HG02970 (cell line): ENCODE results near the gene NEURL2.
"Not testable (repeated sequence)": the region's sequence is repeated elsewhere in the genome, so short reads cannot be mapped to it uniquely, and the experiment has no call there.

Source experiments
- ATAC-seq: cut with Tn5 transposase; IDR thresholded peaks from one replicate; pipeline ENCODE4 v1.9.1; 2021; ENCODE audit warnings: mild to moderate bottlenecking, moderate library complexity, moderate number of reproducible peaks; ENCODE audit not compliant: unreplicated experiment, low FRiP score

Gene NEURL2

DNA sequence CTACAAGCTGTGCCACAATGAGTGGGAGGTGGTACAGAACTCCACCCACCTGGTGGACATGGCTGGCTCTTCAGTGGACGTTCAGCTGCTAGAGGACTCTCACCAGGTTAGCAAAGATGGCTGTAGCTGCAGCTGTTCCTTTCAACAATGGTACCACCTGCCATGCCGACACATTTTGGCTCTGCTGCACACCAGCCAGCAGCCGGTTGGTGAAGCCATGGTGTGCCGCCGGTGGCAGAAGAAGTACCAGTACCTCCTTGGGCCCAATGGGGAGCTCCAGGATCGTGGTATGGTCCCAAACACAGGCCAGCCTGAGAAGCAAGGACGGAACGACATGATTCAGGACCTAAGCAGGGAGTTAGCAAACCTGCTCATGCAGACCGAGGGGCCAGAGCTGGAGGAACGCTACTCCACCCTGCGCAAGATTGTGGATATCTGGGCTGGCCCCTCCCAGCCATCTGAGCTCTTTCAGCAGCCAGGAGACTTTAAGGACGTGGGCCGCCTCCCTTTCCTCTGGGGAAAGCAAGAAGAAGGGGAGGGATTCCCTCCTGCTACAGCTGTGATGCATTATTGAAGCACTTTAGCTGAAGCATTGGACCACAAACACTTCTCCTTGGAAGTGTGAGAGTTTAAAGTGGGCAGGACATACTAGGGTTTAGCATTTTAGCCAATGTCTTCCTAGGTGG lies 12.8 kb downstream of the NEURL2 start:
- ATAC-seq: no peak

DNA sequence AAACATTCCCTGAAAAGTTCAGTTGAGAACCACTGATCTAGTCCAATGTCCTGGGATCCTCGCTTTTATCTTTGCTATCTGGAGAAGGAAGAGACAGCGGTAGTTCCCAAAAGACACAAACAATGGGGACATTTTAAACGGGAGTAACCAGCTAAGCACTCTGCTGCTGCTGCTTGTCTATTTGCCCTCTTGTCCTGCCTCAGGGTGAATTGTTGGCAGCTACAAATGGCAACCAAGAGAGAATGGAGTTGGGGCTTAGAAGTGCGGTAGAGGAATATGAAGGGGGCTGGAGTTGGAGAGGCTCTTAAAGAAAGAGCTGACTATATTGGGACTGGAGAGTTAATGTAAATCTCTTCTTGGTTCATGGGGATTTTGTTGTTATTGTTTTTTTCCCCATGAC lies 16.4 kb downstream of the NEURL2 start:
- ATAC-seq: no peak

DNA sequence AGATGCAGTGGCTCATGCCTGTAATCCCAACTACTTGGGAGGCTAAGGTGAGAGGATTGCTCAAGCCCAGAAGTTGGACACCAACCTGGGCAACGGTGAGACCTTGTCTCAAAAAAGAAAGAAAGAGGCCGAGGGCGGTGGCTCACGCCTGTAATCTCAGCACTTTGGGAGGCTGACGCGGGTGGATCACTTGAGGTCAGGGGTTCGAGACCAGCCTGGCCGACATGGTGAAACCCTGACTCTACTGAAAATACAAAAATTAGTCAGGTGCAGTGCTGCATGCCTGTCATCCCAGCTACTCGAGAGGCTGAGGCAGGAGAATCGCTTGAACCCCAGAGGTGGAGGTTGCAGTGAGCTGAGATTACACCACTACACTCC lies 16.9 kb downstream of the NEURL2 start:
- ATAC-seq: not testable (repeated sequence)

DNA sequence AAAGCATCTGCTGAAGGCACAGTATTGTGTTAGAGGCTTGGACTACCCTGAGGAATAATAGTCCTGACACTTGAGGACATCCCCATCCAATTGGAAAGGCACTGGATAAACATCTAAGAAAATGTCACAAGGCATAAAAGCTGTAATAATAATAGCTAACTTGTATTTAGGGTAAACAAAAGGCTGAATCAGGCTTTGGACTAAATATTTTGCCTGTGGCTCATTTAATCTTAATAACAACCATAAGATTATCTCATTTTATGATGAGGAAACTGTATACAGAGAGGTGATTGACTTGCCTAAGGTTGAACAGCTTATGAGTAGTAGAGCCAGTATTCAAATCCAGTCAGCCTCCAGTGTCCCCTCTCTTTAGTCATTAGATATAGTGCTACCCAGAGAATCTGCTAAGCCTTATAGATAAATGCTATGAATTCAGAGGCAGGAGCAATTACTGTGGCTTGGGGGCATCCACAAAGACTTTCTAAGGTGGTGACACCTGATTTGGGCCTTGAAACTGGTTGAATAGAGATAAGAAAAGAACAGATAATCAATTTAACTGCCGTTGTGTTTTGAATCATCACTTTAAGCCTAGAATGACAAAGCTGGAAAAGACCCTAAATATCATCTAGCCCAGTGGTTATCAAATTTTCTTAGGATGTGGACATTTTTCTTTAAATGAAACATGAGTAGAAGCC lies 17.5 kb downstream of the NEURL2 start:
- no peak for ATAC-seq

DNA sequence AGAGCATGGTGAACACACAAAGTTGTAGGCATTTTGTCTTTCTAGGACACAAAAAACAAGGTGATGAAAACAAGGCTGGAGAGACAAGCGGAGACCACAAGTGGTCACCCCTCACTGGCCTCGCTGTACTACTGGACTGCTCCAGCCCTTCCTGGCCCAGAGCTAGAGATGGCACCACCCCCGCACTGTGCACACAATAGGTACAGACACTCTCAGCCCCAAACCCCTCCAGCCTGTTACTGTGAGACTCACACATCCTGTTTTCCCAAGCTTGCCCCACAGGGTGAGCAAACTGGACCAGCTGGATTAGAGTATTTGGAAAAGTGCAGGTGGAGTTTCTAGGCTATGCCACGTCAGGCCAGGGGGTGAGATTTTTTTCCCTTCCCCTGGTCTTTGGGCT lies 18.4 kb downstream of the NEURL2 start:
- no peak for ATAC-seq

DNA sequence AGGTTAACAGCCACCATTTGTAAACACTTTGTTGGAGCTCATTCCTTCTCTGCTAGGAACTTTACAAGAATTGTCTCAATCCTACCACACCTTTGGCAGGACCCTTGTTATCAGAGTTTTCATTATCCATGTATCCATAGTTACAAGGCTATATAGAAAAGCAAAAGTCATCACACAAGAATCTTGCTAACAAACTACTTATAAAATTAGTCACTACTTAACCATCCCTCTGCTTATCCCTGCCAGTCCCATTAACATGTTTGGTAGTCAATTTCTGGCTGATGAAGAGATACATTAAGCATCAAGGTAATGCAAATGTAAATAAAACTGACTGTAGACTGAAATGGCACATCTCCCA lies 23.2 kb downstream of the NEURL2 start:
- no peak for ATAC-seq

DNA sequence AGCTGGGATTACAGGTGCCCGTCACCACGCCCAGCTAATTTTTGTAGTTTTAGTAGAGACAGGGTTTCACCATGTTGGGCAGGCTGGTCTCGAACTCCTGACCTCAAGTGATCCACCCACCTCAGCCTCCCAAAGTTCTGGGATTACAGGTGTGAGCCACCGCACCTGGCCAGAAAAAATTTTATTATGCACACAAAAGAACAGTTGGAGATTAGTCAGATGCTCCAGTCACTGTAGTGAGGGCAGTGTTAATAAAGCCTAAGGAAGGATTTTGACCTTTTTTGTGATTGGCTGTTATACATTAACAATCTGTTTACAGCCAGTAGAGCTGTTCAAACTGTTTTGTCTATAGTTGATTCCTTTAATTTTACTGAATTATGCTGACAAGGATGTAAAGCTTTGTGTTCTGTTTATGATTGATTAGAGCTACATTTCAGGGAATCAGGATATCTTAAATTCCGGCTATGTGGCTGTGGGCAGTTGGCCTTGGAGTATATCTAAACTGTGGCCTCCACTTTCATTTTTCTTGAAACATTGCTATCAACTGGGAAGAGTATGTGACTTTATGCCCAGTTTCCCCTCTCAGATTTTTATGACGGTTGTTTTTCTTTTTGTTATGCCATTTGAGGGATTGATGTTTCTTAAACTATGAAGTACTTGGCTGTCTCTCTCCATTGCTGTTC lies 23.7 kb downstream of the NEURL2 start:
- ATAC-seq: no peak

DNA sequence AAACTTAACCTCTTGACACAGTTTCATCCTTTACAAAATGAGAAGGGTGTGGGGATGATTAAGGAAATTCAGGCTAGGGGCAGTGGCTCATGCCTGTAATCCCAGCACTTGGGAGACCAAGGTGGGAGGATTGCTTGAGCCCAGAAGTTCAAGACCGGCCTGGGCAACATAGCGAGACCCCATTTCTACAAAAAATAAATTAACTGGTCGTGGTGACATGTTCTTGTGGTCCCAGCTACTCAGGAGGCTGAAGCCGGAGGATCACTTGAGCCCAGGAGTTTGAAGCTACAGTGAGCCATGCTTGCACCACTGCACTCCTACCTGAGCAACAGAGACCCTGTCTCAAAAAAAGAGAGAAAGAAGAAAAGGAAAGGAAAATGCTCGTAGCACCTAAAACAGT lies 24.6 kb downstream of the NEURL2 start:
- ATAC-seq: no peak

DNA sequence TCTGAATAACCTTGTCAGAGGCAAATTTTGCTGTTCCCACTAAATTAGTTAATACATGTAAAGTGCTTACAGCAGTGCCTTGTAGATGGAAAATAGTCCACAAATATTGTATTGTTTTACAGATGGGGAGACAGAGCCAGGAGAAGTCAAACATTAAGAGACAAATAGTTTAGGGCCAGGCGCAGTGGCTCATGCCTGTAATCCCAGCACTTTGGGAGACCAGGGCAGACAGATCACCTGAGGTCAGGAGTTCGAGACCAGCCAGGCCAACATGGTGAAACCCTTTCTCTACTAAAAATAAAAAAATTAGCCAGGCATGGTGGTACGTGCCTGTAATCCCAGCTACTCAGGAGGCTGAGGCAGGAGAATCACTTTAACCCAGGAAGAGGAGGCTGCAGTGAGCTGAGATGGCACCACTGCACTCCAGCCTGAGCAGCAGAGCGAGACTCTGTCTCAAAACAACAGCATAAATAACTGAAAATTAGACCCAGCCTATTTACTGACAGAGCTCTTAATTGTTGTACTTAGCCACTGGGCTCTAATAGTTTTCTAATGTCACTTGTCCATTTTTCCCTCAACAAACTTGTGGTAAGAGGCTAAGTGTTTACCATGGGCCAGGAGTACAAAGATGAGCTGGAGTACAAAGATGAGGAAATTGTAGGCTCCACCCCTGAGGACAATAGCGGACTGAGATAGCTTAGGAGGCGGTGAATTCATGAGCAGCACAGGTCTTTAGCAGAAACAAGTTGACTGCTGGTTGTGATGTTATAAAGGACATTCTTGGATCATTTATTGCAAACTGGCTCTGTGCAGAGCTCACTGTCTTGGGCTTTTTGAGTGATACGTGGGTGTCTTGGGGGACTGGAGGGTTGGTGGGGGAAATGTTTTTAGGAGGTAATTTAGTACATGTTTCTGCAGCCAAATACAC lies 27.2 kb downstream of the NEURL2 start:
- no peak for ATAC-seq

DNA sequence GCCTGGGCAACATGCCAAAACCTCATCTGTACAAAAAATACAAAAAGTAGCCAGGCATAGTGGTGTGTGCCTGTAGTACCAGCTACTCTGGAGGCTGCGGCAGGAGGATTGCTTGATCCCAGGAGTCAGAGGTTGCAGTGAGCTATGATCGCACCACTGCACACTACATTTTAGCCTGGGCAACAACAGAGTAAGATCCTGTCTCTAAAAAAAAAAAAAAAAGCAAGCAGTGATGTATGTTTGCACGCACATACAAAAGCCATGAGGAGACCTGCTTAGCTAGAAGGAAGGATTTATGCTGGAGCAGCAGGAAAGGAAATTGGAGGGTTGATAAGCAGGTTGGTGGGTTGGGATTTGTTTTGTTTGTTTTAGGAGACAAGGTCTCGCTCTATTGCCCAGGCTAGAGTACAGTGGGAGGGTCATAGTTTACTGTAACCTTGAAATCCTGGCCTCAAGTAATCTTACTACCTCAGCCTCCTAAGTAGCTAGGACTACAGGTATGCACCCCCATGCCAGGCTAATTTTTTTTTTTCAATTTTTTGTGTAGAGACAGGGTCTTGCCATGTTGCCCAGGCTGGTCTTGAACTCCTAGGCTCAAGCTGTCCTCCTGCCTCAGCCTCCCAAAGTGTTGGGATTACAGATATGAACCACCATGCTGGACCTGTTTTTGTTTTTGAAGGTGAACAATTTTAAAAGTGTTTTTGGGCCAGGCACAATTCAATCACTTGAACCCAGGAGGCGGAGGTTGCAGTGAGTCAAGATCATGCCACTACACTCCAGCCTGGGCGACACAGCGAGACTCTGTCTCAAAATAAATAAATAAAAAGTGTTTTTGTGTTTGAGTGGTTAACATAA lies 29.6 kb downstream of the NEURL2 start:
- no peak for ATAC-seq

DNA sequence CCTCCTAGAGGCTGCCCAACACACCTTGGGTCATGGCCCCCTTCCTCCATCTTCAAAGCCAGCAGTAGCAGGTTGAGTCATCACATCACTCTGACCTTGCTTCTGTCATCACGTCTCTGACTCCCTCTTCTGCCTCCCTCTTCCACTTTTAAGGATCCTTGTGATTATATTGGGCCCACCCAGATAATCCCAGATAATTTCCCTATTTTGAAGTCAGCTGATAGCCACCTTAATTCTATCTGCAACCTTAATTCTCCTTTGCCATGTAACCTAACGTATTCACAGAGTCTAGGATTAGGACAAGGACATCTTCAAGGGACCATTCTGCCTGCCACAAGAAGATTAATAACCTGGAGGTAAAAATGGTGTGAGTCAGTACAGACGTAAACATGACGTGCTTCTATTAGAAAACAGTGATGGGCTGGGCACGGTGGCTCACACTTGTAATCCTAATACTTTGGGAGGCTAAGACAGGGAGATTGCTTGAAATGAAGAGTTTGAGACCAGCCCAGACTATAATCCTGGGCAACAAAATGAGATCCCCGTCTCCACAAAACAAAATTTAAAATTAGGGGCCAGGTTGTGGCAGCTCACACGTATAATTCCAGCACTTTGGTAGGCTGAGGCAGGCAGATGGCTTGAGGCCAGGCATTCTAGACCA lies 30.3 kb downstream of the NEURL2 start:
- ATAC-seq: no peak

DNA sequence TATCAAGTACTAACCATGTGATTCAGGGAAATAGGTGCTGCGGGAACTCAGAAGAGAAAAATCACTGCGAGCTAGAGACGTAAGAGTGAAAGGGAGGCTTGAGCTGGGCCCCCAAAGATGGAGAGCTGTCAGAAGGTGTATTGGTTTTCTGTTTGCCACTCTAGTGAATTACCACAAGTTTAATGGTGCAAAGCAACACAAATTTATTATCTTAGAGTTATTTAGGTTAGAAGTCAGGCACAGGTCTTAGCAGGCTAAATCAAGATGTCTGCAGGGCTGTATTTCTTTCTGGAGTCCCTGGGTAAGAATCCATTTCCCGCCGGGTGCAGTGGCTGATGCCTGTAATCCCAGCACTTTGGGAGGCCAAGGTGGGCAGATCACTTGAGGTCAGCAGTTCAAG lies 31.1 kb downstream of the NEURL2 start:
- no peak for ATAC-seq

DNA sequence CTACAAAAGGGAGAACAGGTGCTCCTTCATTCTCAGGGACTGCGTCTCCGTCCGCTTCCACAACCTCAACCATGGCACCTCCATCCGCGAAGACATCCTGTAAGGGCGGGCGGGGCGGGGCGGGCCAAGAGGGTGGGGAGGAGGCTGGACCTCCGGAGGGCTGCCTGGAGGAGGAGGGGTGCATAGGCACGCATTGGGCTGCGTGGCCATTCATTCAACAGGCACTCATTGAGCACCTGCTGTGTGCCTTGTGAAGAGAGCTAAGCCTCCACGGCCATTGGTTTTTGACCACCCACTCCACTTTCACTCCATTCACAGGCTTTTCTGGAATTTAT lies 33.2 kb downstream of the NEURL2 start:
- ATAC-seq: no peak

DNA sequence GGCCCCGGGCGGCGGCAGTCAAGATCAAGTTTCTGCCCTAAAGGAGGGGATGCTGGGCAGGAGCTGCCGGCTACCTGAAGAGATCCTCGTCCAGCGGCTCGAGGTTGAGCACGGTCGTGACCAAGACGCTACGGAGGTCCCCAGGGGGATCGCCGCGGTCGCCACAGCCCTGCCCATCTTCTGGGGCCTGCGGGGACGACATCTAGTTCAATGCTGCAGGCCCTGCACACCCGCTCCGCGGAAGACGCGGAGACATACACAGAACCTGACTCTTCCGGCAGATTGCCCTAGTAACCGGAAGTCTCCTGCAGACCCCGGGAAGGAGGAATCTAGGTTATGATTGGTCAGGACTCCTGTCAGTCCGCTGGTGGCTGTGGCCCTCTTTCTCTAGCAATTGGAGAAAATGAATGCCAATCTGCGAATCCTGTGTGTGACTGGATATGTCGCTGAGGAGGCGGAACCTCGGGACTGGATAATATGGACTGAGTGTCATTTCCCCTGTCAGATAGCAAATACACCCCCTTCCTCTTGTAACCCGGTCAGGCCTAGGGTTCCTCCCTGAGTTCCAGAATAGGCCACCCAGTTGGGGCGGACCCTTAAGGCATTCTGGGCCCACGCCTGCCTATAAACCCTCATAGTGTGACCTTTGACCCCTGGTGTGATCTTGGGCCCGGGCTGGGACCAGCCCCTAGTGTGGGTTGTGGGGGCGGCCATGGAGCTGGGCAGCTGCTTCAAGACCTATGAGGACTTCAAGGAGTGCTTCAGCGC lies 33.7 kb downstream of the NEURL2 start, which contains the start of the genes ACOT8 and ZSWIM3:
ACOT8 (minus strand) TSS at position 279 of the 768 bp plus-strand sequence; CDS start at position 202, 77 bp downstream.
ZSWIM3 (plus strand) TSS at position 501 of the 768 bp plus-strand sequence; CDS start at position 713, 212 bp downstream.
- peak; percentile 96 for ATAC-seq

DNA sequence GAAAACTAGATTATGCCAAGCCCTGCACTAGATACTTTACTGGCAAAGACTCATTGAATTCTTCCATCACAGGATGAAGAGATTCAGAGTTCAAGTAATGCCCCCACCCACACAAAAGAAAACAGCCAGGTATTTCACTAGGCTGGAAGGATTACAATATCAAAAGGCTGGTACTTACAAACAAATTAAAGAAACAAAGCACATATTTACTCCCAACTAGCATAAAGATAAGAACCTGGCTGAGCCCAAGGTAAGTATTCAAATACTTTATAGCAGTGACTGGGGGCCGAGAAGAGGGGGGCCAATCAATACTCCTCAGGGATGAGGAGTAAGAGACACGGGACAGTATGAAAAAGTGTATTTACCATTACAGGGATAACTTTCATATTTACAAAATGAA lies 37.5 kb downstream of the NEURL2 start:
- ATAC-seq: no peak

DNA sequence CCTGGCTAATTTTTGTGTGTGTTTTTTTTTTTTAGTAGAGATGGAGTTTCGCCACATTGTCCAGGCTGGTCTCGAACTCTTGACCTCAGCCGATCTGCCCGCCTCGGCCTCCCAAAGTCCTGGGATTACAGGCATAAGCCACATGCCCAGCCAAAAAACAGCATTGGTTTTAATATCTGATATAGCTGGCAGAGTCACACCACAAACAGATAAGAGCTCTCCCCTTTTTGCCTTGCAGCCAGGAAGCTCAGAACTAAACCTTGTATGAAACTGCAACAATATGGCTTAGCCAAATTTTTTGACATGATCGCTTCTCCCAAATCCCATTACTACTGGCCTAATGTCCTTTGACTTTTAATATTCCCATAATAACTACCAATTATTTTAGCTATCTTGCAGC lies 38.7 kb downstream of the NEURL2 start:
- no peak for ATAC-seq

DNA sequence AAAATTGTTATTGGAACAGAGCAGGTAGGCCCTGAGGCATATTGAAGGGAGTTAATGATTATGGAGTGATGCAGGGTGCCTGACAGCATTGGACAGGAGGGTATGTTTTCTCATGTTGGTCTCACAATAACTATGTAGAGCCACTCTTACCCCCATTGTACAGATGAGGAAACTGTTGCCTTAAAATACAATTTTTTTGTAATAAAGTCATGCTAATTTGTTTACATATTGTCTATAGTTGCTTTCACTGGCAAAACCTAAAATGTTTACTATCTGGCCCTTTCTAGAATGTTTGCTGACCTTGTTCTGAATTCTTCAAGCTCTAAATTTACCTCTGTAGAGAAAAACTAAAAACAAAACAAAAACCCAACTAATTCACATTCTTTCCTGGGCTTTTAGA lies 39.5 kb downstream of the NEURL2 start:
- ATAC-seq: no peak

DNA sequence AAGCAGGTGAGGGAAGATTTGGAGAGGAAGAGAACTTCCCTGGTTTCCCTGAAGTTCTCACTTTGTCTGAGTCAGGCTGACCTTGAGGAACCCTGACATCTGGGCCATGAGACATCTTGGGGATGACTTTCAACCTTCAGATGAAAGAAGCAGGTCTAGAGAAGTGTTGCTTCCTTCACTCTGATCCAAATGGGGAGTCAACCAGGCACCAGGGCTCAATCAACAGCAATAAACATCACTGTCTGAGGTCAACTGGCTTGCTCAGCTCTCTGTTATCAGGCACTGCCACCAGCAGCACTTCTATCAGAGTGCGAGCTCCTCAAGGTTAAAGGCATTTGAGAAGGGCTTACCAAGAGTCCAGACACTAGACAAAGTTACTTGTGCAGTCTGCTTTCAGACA lies 40.1 kb downstream of the NEURL2 start:
- ATAC-seq: no peak

DNA sequence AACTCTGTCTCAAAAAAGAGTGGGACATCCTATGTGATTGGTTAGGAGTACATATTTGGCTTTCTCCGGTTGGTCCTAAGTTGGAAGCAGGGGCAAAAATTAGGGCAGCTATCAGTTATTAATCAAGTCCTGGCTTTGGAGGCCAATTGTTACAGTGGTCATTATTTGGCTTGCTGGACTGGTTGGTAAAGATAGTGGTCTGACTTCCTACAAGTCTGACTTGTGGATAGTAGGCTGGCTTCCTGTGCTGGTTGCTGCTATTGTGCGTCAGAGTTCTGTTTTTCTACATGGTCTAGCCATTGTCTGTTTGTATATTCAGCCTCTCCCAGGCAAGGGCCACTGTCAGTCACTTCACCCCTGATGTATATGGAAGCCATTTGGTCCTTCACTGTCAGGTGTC lies 40.8 kb downstream of the NEURL2 start:
- ATAC-seq: no peak
